ENCODE measurements around the gene ACER2. TPM values are rescaled to one million over a fixed set of nuclear protein-coding genes. Genes with fewer than 3 reads are reported as not detected.
"Not testable (repeated sequence)": the region's sequence is repeated elsewhere in the genome, so short reads cannot be mapped to it uniquely, and the experiment has no call there.

ACER2 gene
- total and polyA plus RNA-seq, 2 experiments from 2014 or later: 1.1 to 6.3 TPM

DNA sequence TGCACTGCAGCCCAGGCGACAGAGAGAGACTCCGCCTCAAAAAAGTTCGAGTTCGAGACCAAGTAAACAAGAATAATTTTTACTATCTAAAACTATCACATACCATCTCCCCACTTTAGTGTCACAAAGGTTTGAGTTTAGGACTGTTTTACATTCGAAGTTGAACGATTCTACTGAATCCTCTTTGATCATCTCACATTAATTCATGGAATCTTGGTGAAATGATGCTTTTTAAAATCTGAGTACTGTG, 28.1 kb upstream of the ACER2 start:
- WGBS (ENCODE audit: low lambda C conversion rate, missing lambda C conversion rate): 40% methylated on average over 6 of the region's 6 CpGs
- TF ChIP-seq, protein P1, sequence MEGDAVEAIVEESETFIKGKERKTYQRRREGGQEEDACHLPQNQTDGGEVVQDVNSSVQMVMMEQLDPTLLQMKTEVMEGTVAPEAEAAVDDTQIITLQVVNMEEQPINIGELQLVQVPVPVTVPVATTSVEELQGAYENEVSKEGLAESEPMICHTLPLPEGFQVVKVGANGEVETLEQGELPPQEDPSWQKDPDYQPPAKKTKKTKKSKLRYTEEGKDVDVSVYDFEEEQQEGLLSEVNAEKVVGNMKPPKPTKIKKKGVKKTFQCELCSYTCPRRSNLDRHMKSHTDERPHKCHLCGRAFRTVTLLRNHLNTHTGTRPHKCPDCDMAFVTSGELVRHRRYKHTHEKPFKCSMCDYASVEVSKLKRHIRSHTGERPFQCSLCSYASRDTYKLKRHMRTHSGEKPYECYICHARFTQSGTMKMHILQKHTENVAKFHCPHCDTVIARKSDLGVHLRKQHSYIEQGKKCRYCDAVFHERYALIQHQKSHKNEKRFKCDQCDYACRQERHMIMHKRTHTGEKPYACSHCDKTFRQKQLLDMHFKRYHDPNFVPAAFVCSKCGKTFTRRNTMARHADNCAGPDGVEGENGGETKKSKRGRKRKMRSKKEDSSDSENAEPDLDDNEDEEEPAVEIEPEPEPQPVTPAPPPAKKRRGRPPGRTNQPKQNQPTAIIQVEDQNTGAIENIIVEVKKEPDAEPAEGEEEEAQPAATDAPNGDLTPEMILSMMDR (IDR thresholded peaks at IDR 0.05; ENCODE audit: poor library complexity): no peak
- no peak for TF ChIP-seq EZH2 (IDR thresholded peaks at IDR 0.05; ENCODE audit: borderline replicate concordance)
- TF ChIP-seq EZH2phosphoT487 (IDR thresholded peaks at IDR 0.05; ENCODE audit: low read depth, severe bottlenecking, unreplicated experiment): no peak
- Histone ChIP-seq H3K9me3 (ENCODE audit: low read depth) (no peaks in the 10 kb centered on the region), H2AFZ (peak overlapping the region; percentile 70), H4K20me1 (ENCODE audit: insufficient read depth, poor library complexity, severe bottlenecking) (peaks cover 34% of the 10 kb centered on the region), H3K4me1 (ENCODE audit: insufficient read depth) (peaks cover 17% of the 10 kb centered on the region), H3K27me3 (no peaks in the 10 kb centered on the region), H3K36me3 (replicated peaks; ENCODE audit: insufficient read depth, low read depth) (no peaks in the 10 kb centered on the region), H3K27ac (peak overlapping the region; percentile 96), H3K79me2 (peaks cover 26% of the 10 kb centered on the region), H3K4me2 (peak overlapping the region; percentile 77), H3K4me3 (peak overlapping the region; percentile 51), H3K9me2 (replicated peaks; ENCODE audit: insufficient read depth) (no peaks in the 10 kb centered on the region)
- DNase-seq (ENCODE audit: low spot score): no peak

DNA sequence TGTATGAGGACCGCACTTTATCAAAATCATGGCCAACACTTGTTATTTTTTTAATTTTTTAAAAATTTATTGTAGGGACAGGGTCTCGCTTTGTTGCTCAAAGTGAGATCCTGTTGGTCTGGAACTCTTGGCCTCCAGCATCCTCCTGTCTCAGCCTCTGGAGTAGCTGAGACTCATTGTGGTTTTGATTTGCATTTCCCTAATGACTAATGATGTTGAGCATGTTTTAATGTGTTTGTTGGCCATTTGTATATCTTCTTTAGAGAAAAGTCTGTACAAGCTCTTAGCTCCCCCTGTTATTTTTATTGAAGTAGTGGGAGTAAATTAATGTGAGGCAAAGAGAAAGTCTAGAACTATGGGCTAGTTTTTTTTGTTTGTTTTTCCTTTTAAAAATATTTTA, 27.2 kb upstream of the ACER2 start:
- Histone ChIP-seq H3K27me3 (no peaks in the 10 kb centered on the region), H3K4me3 (no peak overlapping the region), H3K36me3 (replicated peaks; ENCODE audit: insufficient read depth, low read depth) (no peaks in the 10 kb centered on the region), H2AFZ (no peak overlapping the region), H4K20me1 (ENCODE audit: insufficient read depth, poor library complexity, severe bottlenecking) (peaks cover 29% of the 10 kb centered on the region), H3K79me2 (peaks cover 26% of the 10 kb centered on the region), H3K4me2 (no peak overlapping the region), H3K4me1 (ENCODE audit: insufficient read depth) (peaks cover 17% of the 10 kb centered on the region), H3K9me2 (replicated peaks; ENCODE audit: insufficient read depth) (no peaks in the 10 kb centered on the region), H3K9me3 (ENCODE audit: low read depth) (no peaks in the 10 kb centered on the region), H3K27ac (peak overlapping the region; percentile 96)
- WGBS (ENCODE audit: low lambda C conversion rate, missing lambda C conversion rate): 98% methylated on average over 2 of the region's 2 CpGs
- TF ChIP-seq EZH2 (IDR thresholded peaks at IDR 0.05; ENCODE audit: borderline replicate concordance): no peak
- no peak for TF ChIP-seq EZH2phosphoT487 (IDR thresholded peaks at IDR 0.05; ENCODE audit: low read depth, severe bottlenecking, unreplicated experiment)
- TF ChIP-seq, protein P1 (IDR thresholded peaks at IDR 0.05; ENCODE audit: poor library complexity): no peak
- DNase-seq (ENCODE audit: low spot score): no peak

DNA sequence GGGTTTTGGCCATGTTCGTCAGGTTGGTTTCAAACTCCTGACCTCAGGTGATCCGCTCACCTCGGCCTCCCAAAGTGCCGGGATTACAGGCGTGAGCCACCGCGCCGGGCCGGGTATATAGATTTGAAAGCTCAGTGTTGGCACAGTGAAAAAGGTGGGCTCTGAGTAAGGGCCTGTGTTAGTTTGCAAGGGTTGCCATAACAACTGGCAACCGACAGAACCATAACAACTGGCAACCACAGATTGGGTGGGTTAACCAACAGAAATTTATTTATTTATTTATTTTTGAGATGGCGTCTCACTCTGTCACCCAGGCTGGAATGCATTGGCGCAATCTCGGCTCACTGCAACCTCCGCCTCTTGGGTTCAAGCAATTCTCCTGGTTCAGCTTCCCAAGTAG, 23.6 kb upstream of the ACER2 start:
- H3K4me1 ChIP-seq (ENCODE audit: insufficient read depth); H3K27ac ChIP-seq; H3K27me3 ChIP-seq; H3K4me3 ChIP-seq; H3K79me2 ChIP-seq; H3K4me2 ChIP-seq; H4K20me1 ChIP-seq (ENCODE audit: insufficient read depth, poor library complexity, severe bottlenecking); H3K36me3 ChIP-seq (replicated peaks; ENCODE audit: insufficient read depth, low read depth); DNase-seq (ENCODE audit: low spot score); H3K9me2 ChIP-seq (replicated peaks; ENCODE audit: insufficient read depth); H2AFZ ChIP-seq; H3K9me3 ChIP-seq (ENCODE audit: low read depth): not testable (repeated sequence)
- 98% methylated on average over 14 of the region's 14 CpGs for WGBS (ENCODE audit: low lambda C conversion rate, missing lambda C conversion rate)

DNA sequence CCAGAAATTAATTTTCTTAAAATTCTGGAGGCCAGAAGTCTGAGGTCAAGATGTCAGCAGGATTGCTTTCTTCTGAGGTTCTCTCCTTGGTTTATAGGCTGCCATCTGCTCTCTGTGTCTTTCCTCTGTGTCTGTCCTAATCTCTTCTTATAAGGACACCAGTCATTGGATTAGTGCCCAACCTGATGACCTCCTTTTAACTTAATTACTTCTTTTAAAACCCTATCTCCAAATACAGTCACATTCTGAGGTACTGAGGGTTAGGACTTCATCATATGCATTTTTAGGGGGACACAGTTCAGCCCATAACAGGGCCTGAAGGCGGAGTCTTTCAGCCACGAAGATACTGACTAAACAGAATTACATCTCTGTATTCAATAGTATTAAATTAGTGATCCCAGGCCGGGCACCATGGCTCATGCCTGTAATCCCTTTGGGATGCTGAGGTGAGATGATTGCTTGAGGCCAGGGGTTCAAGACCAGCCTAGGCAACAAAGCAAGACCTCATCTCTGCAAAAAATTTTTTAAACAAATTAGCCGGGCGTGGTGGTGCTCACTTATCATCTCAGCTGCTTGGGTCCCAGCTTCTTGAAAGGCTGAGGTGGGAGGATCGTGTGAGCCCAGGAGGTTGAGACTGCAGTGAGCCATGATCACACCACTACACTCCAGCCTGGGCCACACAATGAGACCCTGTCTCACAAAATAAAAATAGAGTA, 22.9 kb upstream of the ACER2 start:
- no peak overlapping the region for H3K4me3 ChIP-seq
- no peak overlapping the region for H3K27ac ChIP-seq
- H3K9me3 ChIP-seq (ENCODE audit: low read depth): no peaks in the 10 kb centered on the region
- no peaks in the 10 kb centered on the region for H3K27me3 ChIP-seq
- no peaks in the 10 kb centered on the region for H3K79me2 ChIP-seq
- no peak for TF ChIP-seq EZH2 (IDR thresholded peaks at IDR 0.05; ENCODE audit: borderline replicate concordance)
- TF ChIP-seq, protein P1 (IDR thresholded peaks at IDR 0.05; ENCODE audit: poor library complexity): no peak
- TF ChIP-seq EZH2phosphoT487 (IDR thresholded peaks at IDR 0.05; ENCODE audit: low read depth, severe bottlenecking, unreplicated experiment): no peak
- no peak overlapping the region for H3K4me2 ChIP-seq
- no peaks in the 10 kb centered on the region for H4K20me1 ChIP-seq (ENCODE audit: insufficient read depth, poor library complexity, severe bottlenecking)
- H3K36me3 ChIP-seq (replicated peaks; ENCODE audit: insufficient read depth, low read depth): no peaks in the 10 kb centered on the region
- 94% methylated on average over 6 of the region's 6 CpGs for WGBS (ENCODE audit: low lambda C conversion rate, missing lambda C conversion rate)
- no peak for DNase-seq (ENCODE audit: low spot score)
- peaks cover 3% of the 10 kb centered on the region for H3K4me1 ChIP-seq (ENCODE audit: insufficient read depth)
- H3K9me2 ChIP-seq (replicated peaks; ENCODE audit: insufficient read depth): no peaks in the 10 kb centered on the region
- no peak overlapping the region for H2AFZ ChIP-seq

Data from hepatocyte (in vitro differentiated cells).